IMR-90 (cell line): Measurements from ENCODE around the gene TOR2A.

Experiments used
- CEBPB ChIP-seq: IDR thresholded peaks from 2 replicates; pipeline ENCODE4 v1.6.1; 2012; ENCODE audit warnings: low read depth, low read length, improper control_type of control experiment
- FOS ChIP-seq: fragments of 150-350 bp; IDR thresholded peaks from 2 replicates; pipeline ENCODE4 v1.6.1; 2016; ENCODE audit warnings: low read depth, low read length
- MXI1 ChIP-seq: IDR thresholded peaks from 2 replicates; pipeline ENCODE4 v1.6.1; 2012; ENCODE audit warnings: low read depth, mild to moderate bottlenecking, low read length, moderate library complexity, borderline replicate concordance
- POLR2A ChIP-seq: IDR thresholded peaks from 2 replicates; pipeline ENCODE4 v1.6.1; 2012; ENCODE audit warnings: mild to moderate bottlenecking, low read depth, low read length
- RAD21 ChIP-seq: IDR thresholded peaks from 2 replicates; pipeline ENCODE4 v1.6.1; 2012; ENCODE audit warnings: low read length, improper control_type of control experiment
- RFX5 ChIP-seq: IDR thresholded peaks from 2 replicates; pipeline ENCODE4 v1.8.0; 2012; ENCODE audit warnings: low read depth, mild to moderate bottlenecking, low read length, moderate library complexity
- SMC3 ChIP-seq: fragments of 150-350 bp; IDR thresholded peaks from 2 replicates; pipeline ENCODE4 v1.6.1; 2016; ENCODE audit warnings: low read depth, mild to moderate bottlenecking, antibody characterized with exemption, low read length, moderate library complexity
- TF ChIP-seq, protein P1 (sequence below): conservative IDR thresholded peaks from 2 replicates; pipeline ENCODE4 v1.5.1; 2012; ENCODE audit warnings: mild to moderate bottlenecking, low read depth, low read length, improper control_type of control experiment
- TF ChIP-seq, protein P2 (sequence below): fragments of 150-350 bp; IDR thresholded peaks from 2 replicates; pipeline ENCODE4 v1.6.1; 2017; ENCODE audit warnings: mild to moderate bottlenecking, antibody characterized with exemption, low read length, low read depth

DNA sequence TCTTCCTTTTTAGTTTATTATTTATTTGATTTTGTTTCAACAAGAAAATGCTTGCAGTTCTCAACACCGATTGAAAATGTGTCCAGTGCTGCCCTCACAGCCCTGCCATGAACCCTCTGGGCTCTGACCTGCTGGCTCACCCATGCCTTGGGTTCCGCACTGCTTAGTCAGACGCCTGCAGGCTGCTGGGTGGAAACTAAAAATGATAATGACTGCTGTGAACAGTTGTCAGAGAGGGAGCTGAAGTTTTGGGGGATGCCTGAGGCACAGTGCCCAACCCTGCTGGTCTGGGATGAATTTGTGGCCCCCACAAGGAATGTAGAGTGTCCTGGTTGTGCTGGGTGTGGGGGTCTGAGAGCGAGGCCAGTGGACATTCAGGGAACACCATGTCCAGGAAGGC lies 50.5 kb downstream of the TOR2A start:
- TF ChIP-seq, protein P1, sequence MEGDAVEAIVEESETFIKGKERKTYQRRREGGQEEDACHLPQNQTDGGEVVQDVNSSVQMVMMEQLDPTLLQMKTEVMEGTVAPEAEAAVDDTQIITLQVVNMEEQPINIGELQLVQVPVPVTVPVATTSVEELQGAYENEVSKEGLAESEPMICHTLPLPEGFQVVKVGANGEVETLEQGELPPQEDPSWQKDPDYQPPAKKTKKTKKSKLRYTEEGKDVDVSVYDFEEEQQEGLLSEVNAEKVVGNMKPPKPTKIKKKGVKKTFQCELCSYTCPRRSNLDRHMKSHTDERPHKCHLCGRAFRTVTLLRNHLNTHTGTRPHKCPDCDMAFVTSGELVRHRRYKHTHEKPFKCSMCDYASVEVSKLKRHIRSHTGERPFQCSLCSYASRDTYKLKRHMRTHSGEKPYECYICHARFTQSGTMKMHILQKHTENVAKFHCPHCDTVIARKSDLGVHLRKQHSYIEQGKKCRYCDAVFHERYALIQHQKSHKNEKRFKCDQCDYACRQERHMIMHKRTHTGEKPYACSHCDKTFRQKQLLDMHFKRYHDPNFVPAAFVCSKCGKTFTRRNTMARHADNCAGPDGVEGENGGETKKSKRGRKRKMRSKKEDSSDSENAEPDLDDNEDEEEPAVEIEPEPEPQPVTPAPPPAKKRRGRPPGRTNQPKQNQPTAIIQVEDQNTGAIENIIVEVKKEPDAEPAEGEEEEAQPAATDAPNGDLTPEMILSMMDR: no peak
- TF ChIP-seq, protein P2, sequence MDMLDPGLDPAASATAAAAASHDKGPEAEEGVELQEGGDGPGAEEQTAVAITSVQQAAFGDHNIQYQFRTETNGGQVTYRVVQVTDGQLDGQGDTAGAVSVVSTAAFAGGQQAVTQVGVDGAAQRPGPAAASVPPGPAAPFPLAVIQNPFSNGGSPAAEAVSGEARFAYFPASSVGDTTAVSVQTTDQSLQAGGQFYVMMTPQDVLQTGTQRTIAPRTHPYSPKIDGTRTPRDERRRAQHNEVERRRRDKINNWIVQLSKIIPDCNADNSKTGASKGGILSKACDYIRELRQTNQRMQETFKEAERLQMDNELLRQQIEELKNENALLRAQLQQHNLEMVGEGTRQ: no peak
- no peak for TF ChIP-seq POLR2A
- no peak for TF ChIP-seq SMC3
- no peak for TF ChIP-seq MXI1
- no peak for TF ChIP-seq CEBPB
- TF ChIP-seq RFX5: no peak
- TF ChIP-seq FOS: no peak
- no peak for TF ChIP-seq RAD21
